Measurements from ENCODE around the gene PAQR6.

PAQR6 gene

DNA sequence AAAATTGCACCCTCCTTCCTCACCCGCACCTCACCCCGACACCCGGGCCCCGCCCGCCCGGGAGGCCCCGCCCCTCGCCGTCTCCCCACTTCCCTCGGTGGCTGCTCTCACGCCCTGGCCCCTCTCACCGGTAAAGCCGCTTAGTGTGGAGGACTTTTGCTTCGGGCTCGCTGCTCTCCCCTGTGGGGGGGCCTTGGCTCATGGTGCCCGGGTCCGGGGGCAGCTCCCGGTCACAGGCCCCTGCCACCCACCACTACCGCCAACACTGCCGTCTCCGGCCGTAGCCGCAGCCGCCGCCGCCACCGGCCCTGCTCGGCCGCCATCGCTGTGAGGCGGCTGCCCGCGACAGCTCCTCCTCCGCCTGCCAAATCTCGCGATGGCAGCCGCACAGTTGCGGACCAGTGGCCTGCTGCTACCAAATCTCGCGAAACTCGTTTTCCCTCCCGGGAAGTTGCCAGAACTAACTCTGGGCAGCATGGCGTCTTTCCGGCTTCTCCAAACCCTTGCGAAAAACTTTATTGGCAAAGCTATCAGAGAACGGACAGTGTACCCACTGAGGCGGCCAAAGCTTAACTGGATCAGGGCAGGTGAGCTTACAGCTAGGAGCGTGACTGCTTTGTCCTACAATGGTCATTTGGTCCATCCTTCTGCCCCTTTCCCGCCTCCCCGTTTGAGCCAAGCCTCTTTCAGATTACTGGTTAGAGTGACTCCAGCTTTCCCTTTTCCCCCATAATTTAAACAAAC lies 34.8 kb upstream of the PAQR6 start, which contains the start of gene SMG5:
TSS of gene SMG5 (minus strand) at position 347 of the 744 bp plus-strand sequence. CDS start at position 202, 145 bp downstream.
- peak within 1 kb of the TSS; percentile 89 for H3K4me3 ChIP-seq (ENCODE audit: low read length)
- H3K4me1 ChIP-seq (ENCODE audit: insufficient read depth, low read length) = peaks cover 14% of the 10 kb centered on the region
- no peaks in the 10 kb centered on the region for H3K9me3 ChIP-seq (ENCODE audit: insufficient read depth, low read depth, low read length)
- H3K9ac ChIP-seq (ENCODE audit: low read depth, low read length) = peak within 1 kb of the TSS; percentile 93
- H3K36me3 ChIP-seq (ENCODE audit: insufficient read depth, low read depth, low read length) = peaks cover 29% of the 10 kb centered on the region
- peak within 1 kb of the TSS; percentile 92 for H3K27ac ChIP-seq (ENCODE audit: low read length)
- no peaks in the 10 kb centered on the region for H3K27me3 ChIP-seq (ENCODE audit: insufficient read depth, low read length)

DNA sequence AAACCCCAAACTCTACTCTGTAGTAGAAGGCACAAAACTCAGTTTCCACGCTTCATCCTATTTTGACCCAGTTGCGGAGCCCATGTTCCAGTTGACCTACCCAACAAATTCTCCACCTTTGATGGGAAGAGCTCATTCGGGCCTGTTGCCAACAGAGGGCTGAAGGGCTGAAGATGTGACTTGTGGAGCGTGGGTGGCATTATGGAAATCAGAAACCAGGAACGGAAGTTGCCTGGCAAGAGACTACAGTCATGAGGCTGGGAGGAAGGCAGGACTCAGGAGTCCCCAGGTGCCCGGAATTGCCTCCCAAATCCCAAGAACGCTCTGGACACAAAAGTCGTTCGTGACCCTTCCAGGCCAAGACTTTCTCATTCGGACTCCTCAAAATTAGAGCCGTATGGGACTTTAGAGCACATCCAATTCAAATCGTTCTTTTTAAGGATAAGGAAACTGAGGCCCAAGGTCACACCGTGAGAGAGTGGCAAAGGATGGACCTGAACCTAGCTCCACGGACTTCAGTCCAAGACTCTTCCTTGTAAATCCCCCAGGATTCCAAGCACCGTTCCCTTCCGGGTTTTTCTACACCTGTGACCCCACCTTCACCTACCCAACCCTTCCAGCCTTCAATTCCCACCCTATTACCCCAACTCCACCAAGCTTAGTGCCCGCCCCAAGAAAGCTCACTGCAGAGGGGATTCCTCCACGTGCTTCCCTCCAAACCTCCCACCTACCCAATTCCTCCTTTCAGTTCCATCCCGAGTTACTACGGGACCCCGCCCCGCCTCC lies 34.0 kb upstream of the PAQR6 start:
- Histone ChIP-seq H3K9me3 (ENCODE audit: insufficient read depth, low read depth, low read length) (no peaks in the 10 kb centered on the region), H3K27me3 (ENCODE audit: insufficient read depth, low read length) (no peaks in the 10 kb centered on the region), H3K4me1 (ENCODE audit: insufficient read depth, low read length) (peaks cover 14% of the 10 kb centered on the region), H3K27ac (ENCODE audit: low read length) (no peak overlapping the region), H3K4me3 (ENCODE audit: low read length) (peak overlapping the region; percentile 89), H3K36me3 (ENCODE audit: insufficient read depth, low read depth, low read length) (peaks cover 36% of the 10 kb centered on the region), H3K9ac (ENCODE audit: low read depth, low read length) (peak overlapping the region; percentile 93)

DNA sequence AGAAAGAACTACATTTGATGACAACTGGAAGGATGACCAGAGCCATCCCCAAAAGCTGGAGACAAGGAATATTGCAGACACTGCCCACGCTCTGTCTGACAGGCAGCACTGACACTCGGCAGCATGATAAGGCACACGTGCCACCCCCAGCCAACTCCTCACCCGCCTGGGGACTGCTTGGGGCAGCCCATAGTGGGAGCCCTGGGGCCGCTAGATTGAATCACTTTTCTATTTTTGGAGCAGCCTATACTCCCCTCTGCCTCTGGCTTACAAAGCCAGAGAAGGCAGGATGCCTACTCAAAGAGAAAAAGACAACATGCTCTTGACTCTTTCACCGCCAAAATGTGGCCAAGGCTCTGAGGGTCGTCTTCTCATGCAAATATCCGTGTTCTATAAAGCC lies 33.4 kb upstream of the PAQR6 start:
- Histone ChIP-seq H3K27me3 (ENCODE audit: insufficient read depth, low read length) (no peaks in the 10 kb centered on the region), H3K36me3 (ENCODE audit: insufficient read depth, low read depth, low read length) (peaks cover 42% of the 10 kb centered on the region), H3K9ac (ENCODE audit: low read depth, low read length) (peak overlapping the region; percentile 93; the same call in 1 of the 2 replicates), H3K4me1 (ENCODE audit: insufficient read depth, low read length) (peaks cover 14% of the 10 kb centered on the region), H3K4me3 (ENCODE audit: low read length) (peak overlapping the region; percentile 89), H3K27ac (ENCODE audit: low read length) (no peak overlapping the region), H3K9me3 (ENCODE audit: insufficient read depth, low read depth, low read length) (no peaks in the 10 kb centered on the region)

DNA sequence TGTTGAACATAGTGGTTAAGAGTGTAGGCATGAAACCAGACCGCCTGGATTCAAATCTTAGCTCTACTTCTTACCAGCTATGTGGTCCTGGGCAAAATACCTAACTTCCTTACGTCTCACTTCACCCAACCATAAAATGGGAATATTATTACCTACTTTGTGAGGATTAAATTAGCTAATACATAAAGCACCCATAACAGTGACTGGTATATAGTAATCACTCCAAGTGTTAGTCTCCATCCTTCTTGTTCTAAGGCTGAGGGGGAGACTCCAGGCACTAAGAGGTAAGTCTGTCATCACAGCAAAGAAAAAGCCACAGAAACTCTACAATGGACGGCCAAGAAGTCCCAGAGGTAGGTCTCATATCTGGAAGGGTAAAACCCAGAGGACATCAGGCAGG lies 32.0 kb upstream of the PAQR6 start:
- H3K27ac ChIP-seq (ENCODE audit: low read length) = no peak overlapping the region
- H3K9ac ChIP-seq (ENCODE audit: low read depth, low read length) = no peak overlapping the region
- no peaks in the 10 kb centered on the region for H3K27me3 ChIP-seq (ENCODE audit: insufficient read depth, low read length)
- no peaks in the 10 kb centered on the region for H3K9me3 ChIP-seq (ENCODE audit: insufficient read depth, low read depth, low read length)
- peaks cover 14% of the 10 kb centered on the region for H3K4me1 ChIP-seq (ENCODE audit: insufficient read depth, low read length)
- no peak overlapping the region for H3K4me3 ChIP-seq (ENCODE audit: low read length)
- peaks cover 55% of the 10 kb centered on the region for H3K36me3 ChIP-seq (ENCODE audit: insufficient read depth, low read depth, low read length)

DNA sequence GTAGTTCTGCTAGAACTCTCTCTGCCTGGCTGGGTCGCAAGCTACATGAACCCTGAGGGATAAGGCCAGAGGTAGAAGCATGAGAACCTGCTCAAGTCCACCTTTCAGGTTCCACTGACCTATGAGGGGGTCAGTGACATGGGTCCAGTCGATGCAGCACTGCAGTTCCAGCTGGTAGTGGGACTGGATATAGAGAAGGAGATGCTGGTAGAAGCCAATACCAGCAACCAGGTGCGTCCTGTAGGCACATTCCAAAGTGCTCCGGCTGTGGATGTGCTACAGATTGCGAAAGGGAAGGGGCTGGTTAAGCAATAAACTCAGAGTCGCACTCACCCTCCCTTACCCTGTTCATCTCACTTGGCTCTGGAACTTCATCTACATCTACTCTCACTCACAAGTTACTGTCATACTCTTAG lies 29.1 kb upstream of the PAQR6 start:
- Histone ChIP-seq H3K36me3 (ENCODE audit: insufficient read depth, low read depth, low read length) (peaks cover 84% of the 10 kb centered on the region), H3K27ac (ENCODE audit: low read length) (no peak overlapping the region), H3K27me3 (ENCODE audit: insufficient read depth, low read length) (no peaks in the 10 kb centered on the region), H3K9me3 (ENCODE audit: insufficient read depth, low read depth, low read length) (no peaks in the 10 kb centered on the region), H3K4me1 (ENCODE audit: insufficient read depth, low read length) (peaks cover 8% of the 10 kb centered on the region; the same call in 1 of the 2 replicates), H3K9ac (ENCODE audit: low read depth, low read length) (no peak overlapping the region), H3K4me3 (ENCODE audit: low read length) (no peak overlapping the region)

DNA sequence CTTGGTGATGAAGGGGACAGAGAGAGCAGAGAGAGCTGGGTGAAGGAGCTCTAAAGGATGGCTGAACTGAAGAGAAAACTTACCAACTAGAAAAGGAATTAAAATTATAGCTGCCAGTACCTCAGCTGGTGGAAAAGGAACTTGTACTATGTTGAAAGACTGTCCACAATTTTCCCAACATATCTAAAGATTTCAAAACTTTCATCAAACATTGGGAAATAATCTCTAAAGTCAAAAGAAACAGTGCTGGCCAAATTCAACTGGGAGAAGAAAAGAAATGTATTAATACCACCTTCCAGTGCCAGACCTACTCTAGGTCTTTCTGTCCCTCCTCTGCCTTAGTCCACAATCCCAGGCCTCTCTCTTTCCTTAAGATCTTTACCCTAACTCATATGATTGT lies 28.7 kb upstream of the PAQR6 start:
- Histone ChIP-seq H3K27ac (ENCODE audit: low read length) (no peak overlapping the region), H3K36me3 (ENCODE audit: insufficient read depth, low read depth, low read length) (peaks cover 88% of the 10 kb centered on the region), H3K9ac (ENCODE audit: low read depth, low read length) (no peak overlapping the region), H3K4me1 (ENCODE audit: insufficient read depth, low read length) (peaks cover 6% of the 10 kb centered on the region; the same call in 1 of the 2 replicates), H3K27me3 (ENCODE audit: insufficient read depth, low read length) (no peaks in the 10 kb centered on the region), H3K4me3 (ENCODE audit: low read length) (no peak overlapping the region), H3K9me3 (ENCODE audit: insufficient read depth, low read depth, low read length) (no peaks in the 10 kb centered on the region)

DNA sequence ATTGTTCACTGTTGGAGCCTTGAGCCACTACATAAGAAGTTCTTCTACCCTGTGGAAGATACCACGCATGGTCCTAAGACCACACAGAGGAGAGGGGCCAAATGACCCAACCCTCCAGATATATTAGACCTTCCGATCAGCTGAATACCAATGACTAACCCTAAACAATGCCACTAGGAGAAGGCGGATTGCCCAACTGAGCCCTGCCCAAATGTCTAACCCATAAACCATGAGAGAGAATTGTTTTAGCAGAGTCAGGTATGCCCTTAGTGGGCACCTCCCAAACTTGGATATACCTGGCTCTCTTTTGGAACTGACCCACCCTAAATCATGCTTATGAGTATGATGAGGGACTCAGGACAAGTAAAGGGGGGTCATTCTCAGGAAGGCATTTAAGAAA lies 22.5 kb upstream of the PAQR6 start:
- Histone ChIP-seq H3K36me3 (ENCODE audit: insufficient read depth, low read depth, low read length) (peaks cover 98% of the 10 kb centered on the region), H3K9me3 (ENCODE audit: insufficient read depth, low read depth, low read length) (no peaks in the 10 kb centered on the region), H3K9ac (ENCODE audit: low read depth, low read length) (no peak overlapping the region), H3K27ac (ENCODE audit: low read length) (no peak overlapping the region), H3K27me3 (ENCODE audit: insufficient read depth, low read length) (no peaks in the 10 kb centered on the region), H3K4me1 (ENCODE audit: insufficient read depth, low read length) (no peaks in the 10 kb centered on the region), H3K4me3 (ENCODE audit: low read length) (no peak overlapping the region)

DNA sequence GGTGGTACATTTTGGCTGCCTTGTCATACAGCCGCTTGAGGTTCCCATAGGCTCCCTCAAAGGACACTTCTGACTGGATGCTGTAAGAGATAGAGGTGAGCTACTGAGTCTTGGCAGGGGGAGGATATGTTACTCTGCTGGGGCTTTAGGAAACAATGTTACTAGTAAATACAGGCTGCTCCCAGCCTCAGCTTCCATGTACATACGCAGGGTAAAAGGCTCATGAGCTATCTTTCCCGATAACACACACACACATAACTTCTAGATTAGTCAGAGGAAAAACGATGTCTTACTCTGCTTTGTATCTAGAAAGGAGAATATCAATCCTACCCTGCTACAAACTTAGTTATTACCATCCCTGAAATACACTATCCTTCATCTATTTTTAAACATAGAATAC lies 20.5 kb upstream of the PAQR6 start:
- Histone ChIP-seq H3K27me3 (ENCODE audit: insufficient read depth, low read length) (no peaks in the 10 kb centered on the region), H3K36me3 (ENCODE audit: insufficient read depth, low read depth, low read length) (peaks cover 96% of the 10 kb centered on the region), H3K4me3 (ENCODE audit: low read length) (no peak overlapping the region), H3K9ac (ENCODE audit: low read depth, low read length) (no peak overlapping the region), H3K27ac (ENCODE audit: low read length) (no peak overlapping the region), H3K9me3 (ENCODE audit: insufficient read depth, low read depth, low read length) (no peaks in the 10 kb centered on the region), H3K4me1 (ENCODE audit: insufficient read depth, low read length) (no peaks in the 10 kb centered on the region)

DNA sequence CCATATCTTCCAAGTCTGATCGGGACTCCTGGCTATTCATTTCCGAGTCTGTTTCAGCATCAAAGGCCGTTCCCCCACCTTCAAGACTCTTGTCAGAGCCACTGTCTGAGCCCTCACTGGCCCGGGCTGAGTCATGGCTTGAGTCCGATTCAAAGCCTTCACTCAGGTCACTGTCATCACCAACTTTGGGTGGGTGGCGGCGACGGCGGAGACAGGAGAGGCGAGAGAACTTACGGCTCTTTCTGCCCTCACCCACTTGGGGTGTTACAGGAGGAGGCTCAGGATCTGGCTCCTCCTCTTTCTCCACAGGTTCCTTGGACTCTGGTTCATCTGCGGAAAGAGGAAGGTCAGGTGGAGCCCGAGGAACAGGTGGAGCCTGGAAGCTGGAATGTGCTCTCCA lies 18.2 kb upstream of the PAQR6 start:
- Histone ChIP-seq H3K36me3 (ENCODE audit: insufficient read depth, low read depth, low read length) (peaks cover 95% of the 10 kb centered on the region), H3K9me3 (ENCODE audit: insufficient read depth, low read depth, low read length) (no peaks in the 10 kb centered on the region), H3K4me3 (ENCODE audit: low read length) (no peak overlapping the region), H3K27ac (ENCODE audit: low read length) (no peak overlapping the region), H3K27me3 (ENCODE audit: insufficient read depth, low read length) (no peaks in the 10 kb centered on the region), H3K4me1 (ENCODE audit: insufficient read depth, low read length) (no peaks in the 10 kb centered on the region), H3K9ac (ENCODE audit: low read depth, low read length) (no peak overlapping the region)

DNA sequence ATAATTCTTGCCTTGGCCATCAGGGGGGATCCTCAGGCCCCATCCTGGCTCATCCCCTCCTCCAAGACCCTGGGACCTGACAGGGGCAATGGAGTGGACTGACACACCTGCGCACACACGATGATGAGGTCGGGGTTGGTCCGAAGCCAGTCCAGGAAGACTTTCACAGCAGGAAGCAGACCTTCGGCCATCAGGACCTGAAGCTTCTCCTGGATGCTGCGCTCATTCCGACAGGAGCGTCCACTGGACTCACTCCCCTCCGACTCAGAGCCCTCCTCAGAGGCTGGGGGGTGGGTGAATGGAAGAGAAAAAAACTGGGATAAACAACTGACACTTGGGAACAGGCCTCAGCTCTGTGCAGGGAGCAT lies 15.4 kb upstream of the PAQR6 start:
- Histone ChIP-seq H3K27ac (ENCODE audit: low read length) (no peak overlapping the region), H3K9ac (ENCODE audit: low read depth, low read length) (no peak overlapping the region)

DNA sequence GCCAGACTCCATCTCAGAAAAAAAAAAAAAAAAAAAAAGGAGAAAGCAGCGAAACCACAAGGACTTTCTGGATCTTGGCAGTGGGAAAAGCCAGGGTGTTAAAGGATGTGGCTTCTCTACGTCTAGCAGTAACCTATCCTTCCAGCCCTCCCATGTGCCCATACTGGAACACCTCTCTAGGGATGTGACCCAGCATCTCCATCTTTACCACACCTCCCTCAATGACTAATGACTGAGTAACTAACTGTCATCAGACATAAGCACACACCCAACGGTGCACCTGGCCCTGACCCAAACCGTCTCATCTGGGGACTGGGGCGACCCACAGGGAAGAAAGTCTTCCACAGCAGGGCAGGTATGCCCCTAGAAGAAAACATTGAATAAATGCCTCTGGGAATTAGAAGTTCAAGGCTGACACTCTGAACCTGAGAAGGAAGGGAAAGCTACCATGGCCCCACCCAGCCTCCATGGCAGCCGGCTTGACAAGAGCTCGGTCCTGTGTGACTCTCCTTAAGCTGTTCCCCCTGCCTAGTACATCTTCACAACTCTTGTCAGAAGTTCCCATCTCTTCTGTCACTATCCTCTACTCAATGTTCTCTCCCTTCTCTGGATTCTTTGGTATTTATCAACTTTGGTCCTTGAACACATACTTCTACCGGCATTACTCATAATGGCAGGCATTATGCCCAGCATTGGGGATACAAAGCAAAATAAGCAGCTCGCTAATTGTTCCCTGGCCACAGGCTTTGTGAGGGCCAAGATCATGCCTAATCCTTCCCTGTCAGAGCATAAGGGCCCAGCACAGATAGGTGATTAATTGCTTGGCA lies 14.8 kb upstream of the PAQR6 start:
- no peaks in the 10 kb centered on the region for H3K4me1 ChIP-seq (ENCODE audit: insufficient read depth, low read length)
- H3K27ac ChIP-seq (ENCODE audit: low read length) = no peak overlapping the region
- H3K36me3 ChIP-seq (ENCODE audit: insufficient read depth, low read depth, low read length) = peaks cover 97% of the 10 kb centered on the region
- H3K27me3 ChIP-seq (ENCODE audit: insufficient read depth, low read length) = no peaks in the 10 kb centered on the region
- no peaks in the 10 kb centered on the region for H3K9me3 ChIP-seq (ENCODE audit: insufficient read depth, low read depth, low read length)
- no peak overlapping the region for H3K4me3 ChIP-seq (ENCODE audit: low read length)
- H3K9ac ChIP-seq (ENCODE audit: low read depth, low read length) = no peak overlapping the region

More for the DNA sequence above, 15.4 kb upstream of the PAQR6 start:
- no peak overlapping the region for H3K4me3 ChIP-seq (ENCODE audit: low read length)
- H3K9me3 ChIP-seq (ENCODE audit: insufficient read depth, low read depth, low read length) = no peaks in the 10 kb centered on the region
- peaks cover 97% of the 10 kb centered on the region for H3K36me3 ChIP-seq (ENCODE audit: insufficient read depth, low read depth, low read length)
- H3K27me3 ChIP-seq (ENCODE audit: insufficient read depth, low read length) = no peaks in the 10 kb centered on the region
- no peaks in the 10 kb centered on the region for H3K4me1 ChIP-seq (ENCODE audit: insufficient read depth, low read length)

Measured in iPS-20b (cell line).